ENCODE measurements around the gene SMCO2.

GRCh38 chr12:27498761-27499160, 52.2 kb downstream of the SMCO2 start:
- TF ChIP-seq POLR2A (IDR thresholded peaks at IDR 0.05; ENCODE audit: low read depth, low read length) = no peak
- no peak for TF ChIP-seq TAF1 (IDR thresholded peaks at IDR 0.05; ENCODE audit: low read depth, low read length)
- TF ChIP-seq POLR2AphosphoS5 (IDR thresholded peaks at IDR 0.05; ENCODE audit: low read depth, low read length) = no peak

Measured in GM12891 (cell line).